Measurements from ENCODE around the gene WDR45B.

- TF ChIP-seq CTCF (IDR thresholded peaks at IDR 0.05) (no peak), EP300 (IDR thresholded peaks at IDR 0.05) (no peak), POLR2A (IDR thresholded peaks at IDR 0.05; ENCODE audit: low read depth) (no peak)
These were observed 2.7 kb downstream of the WDR45B start for GRCh38 chr17:82645516-82645915.

Data from esophagus muscularis mucosa (tissue), 4 donors.